Measurements from ENCODE around the gene TECPR1. TPM values are rescaled to one million over a fixed set of nuclear protein-coding genes. Genes with fewer than 3 reads are reported as not detected.

TECPR1 gene
- total RNA-seq, 1 experiment from 2014 or later = 13.9 TPM

DNA sequence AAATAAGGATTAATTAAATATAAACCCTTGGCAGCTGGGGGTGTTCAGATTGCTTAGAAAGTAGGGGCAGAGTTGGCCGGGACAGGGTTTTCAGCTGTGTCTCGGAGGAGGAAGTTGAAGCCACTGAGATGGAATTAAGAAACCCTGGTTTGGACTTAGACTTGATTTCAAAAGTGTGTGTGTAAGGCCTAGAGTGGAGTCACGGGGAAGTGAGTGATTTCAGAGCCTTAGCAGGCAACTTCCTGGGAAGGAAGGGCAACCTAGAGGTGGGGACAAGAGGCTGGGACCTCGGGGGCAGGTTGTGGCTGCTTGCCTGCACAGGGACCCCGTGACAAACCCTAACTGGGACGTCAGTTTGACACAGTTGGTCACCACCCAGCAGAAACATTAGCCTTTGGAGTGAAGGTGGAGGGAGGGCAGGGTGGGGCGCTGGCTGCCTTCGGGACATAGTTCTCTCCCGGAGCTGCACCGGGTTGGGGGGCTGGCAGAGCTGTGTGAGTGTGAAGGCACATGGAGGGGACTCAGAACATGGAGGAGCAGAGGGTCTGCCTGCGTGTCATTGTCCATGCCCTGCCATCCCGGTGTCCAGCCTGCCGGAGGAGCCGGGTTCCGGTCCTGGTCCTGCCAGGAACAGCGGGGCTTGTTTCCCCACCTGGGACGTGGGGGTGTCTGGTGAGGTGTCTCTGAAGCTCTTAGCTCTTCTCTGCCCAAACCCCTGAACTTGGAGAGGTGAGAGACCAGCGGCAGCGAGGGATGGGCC, 31.3 kb upstream of the TECPR1 start:
- H3K23me2 ChIP-seq (ENCODE audit: insufficient read length, low read depth, low read length, poor library complexity, severe bottlenecking) = peaks cover 11% of the 10 kb centered on the region
- H3K36me3 Mint-ChIP-seq (ENCODE audit: insufficient read depth in 1 of 3, low read depth in 3 of 3) = peaks cover 6 to 15% (median 14%) of the 10 kb centered on the region in 3 experiments
- H2AK5ac ChIP-seq (ENCODE audit: insufficient read length, low read length) = no peak overlapping the region
- H3K4me2 ChIP-seq (ENCODE audit: insufficient read depth, insufficient read length, low read length) = no peak overlapping the region
- no peak overlapping the region for H4K5ac ChIP-seq (ENCODE audit: insufficient read length, low read depth, low read length)
- TF ChIP-seq, protein P1, sequence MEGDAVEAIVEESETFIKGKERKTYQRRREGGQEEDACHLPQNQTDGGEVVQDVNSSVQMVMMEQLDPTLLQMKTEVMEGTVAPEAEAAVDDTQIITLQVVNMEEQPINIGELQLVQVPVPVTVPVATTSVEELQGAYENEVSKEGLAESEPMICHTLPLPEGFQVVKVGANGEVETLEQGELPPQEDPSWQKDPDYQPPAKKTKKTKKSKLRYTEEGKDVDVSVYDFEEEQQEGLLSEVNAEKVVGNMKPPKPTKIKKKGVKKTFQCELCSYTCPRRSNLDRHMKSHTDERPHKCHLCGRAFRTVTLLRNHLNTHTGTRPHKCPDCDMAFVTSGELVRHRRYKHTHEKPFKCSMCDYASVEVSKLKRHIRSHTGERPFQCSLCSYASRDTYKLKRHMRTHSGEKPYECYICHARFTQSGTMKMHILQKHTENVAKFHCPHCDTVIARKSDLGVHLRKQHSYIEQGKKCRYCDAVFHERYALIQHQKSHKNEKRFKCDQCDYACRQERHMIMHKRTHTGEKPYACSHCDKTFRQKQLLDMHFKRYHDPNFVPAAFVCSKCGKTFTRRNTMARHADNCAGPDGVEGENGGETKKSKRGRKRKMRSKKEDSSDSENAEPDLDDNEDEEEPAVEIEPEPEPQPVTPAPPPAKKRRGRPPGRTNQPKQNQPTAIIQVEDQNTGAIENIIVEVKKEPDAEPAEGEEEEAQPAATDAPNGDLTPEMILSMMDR (conservative IDR thresholded peaks at IDR 0.05) = no peak
- peaks cover 6% of the 10 kb centered on the region for H3K79me1 ChIP-seq (ENCODE audit: insufficient read depth, low read depth, low read length, poor library complexity, severe bottlenecking)
- peaks cover 33 to 42% of the 10 kb centered on the region in 2 experiments for H3K4me1 Mint-ChIP-seq
- H3T11ph ChIP-seq (ENCODE audit: low read length) = no peak overlapping the region
- H3K27me3 ChIP-seq (ENCODE audit: insufficient read depth, low read length) = no peaks in the 10 kb centered on the region
- no peak overlapping the region for H3K9ac ChIP-seq (ENCODE audit: extremely low read depth, insufficient read length, low read length)
- H2BK15ac ChIP-seq (ENCODE audit: low read depth, low read length) = no peak overlapping the region
- H4K20me1 ChIP-seq (ENCODE audit: control insufficient read depth, insufficient read depth, insufficient read length) = no peaks in the 10 kb centered on the region
- no peak overlapping the region for H3K27ac ChIP-seq (ENCODE audit: insufficient read length, low read depth, low read length)
- peak overlapping the region; percentile 84 to 89 for H3K4me3 Mint-ChIP-seq
- peaks cover under 1% of the 10 kb centered on the region; the same call in 1 of the 2 replicates for H3K79me2 ChIP-seq (ENCODE audit: insufficient read depth, low read length)
- H3K18ac ChIP-seq (ENCODE audit: insufficient read length, low read depth, low read length) = no peak overlapping the region
- WGBS (ENCODE audit: extremely low coverage, insufficient read length, low lambda C conversion rate) = no CpG with 5 or more reads among the region's 19 CpGs
- DNase-seq = no peak
- no peak overlapping the region for H3K27ac Mint-ChIP-seq
- H2BK20ac ChIP-seq (ENCODE audit: low read depth, low read length, poor library complexity, severe bottlenecking) = no peak overlapping the region
- H3K56ac ChIP-seq (ENCODE audit: insufficient read length, low read depth, low read length) = no peak overlapping the region
- no peak overlapping the region for H4K8ac ChIP-seq (replicated peaks; ENCODE audit: insufficient read length, low read depth, low read length)
- H3K9me3 Mint-ChIP-seq = no peaks in the 10 kb centered on the region
- no peak overlapping the region for H2BK5ac ChIP-seq (ENCODE audit: insufficient read length, low read length)
- no peak overlapping the region for H4K91ac ChIP-seq (ENCODE audit: insufficient read length, low read depth, low read length)
- no peaks in the 10 kb centered on the region for H3K9me3 ChIP-seq (ENCODE audit: control insufficient read depth, low read depth, low read length)
- H2AFZ ChIP-seq (ENCODE audit: low read length) = no peak overlapping the region
- no peak overlapping the region for H3K4ac ChIP-seq (ENCODE audit: low read depth, low read length)
- H3K14ac ChIP-seq (ENCODE audit: insufficient read depth, low read length) = no peak overlapping the region
- no peak overlapping the region for H3K23ac ChIP-seq (ENCODE audit: insufficient read length, low read depth, low read length)
- H2BK12ac ChIP-seq (ENCODE audit: insufficient read length, low read depth, low read length) = no peak overlapping the region
- peaks cover 2% of the 10 kb centered on the region for H3K27me3 Mint-ChIP-seq (ENCODE audit: low read depth)
- H3K4me1 ChIP-seq (ENCODE audit: insufficient read depth, low read length) = no peaks in the 10 kb centered on the region; the same call in 1 of the 2 replicates
- no peak overlapping the region for H2BK120ac ChIP-seq (ENCODE audit: low read depth, low read length, poor library complexity, severe bottlenecking)
